HCT116 (cell line): Measurements from ENCODE around the gene GMDS. TPM values are rescaled to one million over a fixed set of nuclear protein-coding genes. Genes with fewer than 3 reads are reported as not detected.

Experiments
- ATAC-seq: fragments of 200-7000 bp; cut with Tn5 transposase; 2 replicates; pipeline ENCODE4 v1.9.1; 2020; ENCODE audit warnings: mild to moderate bottlenecking, moderate library complexity
- BruUV-seq: library from RNA; stranded (reverse); fragments of 400-500 nt; replicated peaks from 2 replicates; lab custom pipeline; 2021; lab: Mats Ljungman, UMichigan
- CTCF ChIA-PET: fragments of 300-600 bp; sonication (Branson Sonifier 250); formaldehyde crosslinking; loops from one replicate; lab custom pipeline; 2021; ENCODE audit warnings: antibody characterized with exemption; lab: Charles Lee
- POLR2A ChIA-PET: fragments of 300-600, 350-600 bp; sonication (Branson Sonifier 250); formaldehyde crosslinking; loops from one replicate; lab custom pipeline; 2021; ENCODE audit warnings: antibody characterized with exemption; lab: Charles Lee
- RAD21 ChIA-PET, 2 experiments: fragments of 300-600 bp; sonication (Branson Sonifier 250); formaldehyde crosslinking; loops; one replicate each; lab custom pipeline; 2023; ENCODE audit warnings: low total read pairs in 2 of 2; ENCODE audit not compliant: uncharacterized antibody in 2 of 2, unreplicated experiment in 2 of 2, low non-redundant PET in 1 of 2; lab: Charles Lee
- DNase-seq: peaks from one replicate; pipeline ENCODE4 v3.0.0-alpha.2; 2010; ENCODE audit warnings: low read depth, low spot score
- H2AFZ ChIP-seq: fragments of 200-600 bp; shearing (Covaris generic), sonication (generic); 2 replicates; pipeline ENCODE4 v1.6.1; 2017; ENCODE audit warnings: low read depth, mixed run types, mixed read lengths, antibody characterized with exemption, low read length; ENCODE audit not compliant: poor library complexity, severe bottlenecking
- H3K27ac ChIP-seq: 2 replicates; pipeline ENCODE4 v1.5.1; 2012; ENCODE audit warnings: low read depth, low read length
- H3K27me3 ChIP-seq: fragments of 200-600 bp; sonication (generic); 2 replicates; pipeline ENCODE4 v1.6.1; 2016; ENCODE audit warnings: mixed run types, low read length, mixed read lengths; ENCODE audit not compliant: insufficient read depth
- H3K36me3 ChIP-seq, 2 experiments: fragments of 200-500 bp in 1 of 2; fragments of 200-600 bp in 1 of 2; sonication (Bioruptor generic) in 1 of 2; sonication (generic) in 1 of 2; 2 replicates each; pipeline versions ENCODE4 v1.5.1 to v1.6.1; 2014 to 2016; ENCODE audit warnings: low read length in 2 of 2, inconsistent platforms in 1 of 2, mixed read lengths in 1 of 2, mixed run types in 1 of 2; ENCODE audit not compliant: insufficient read depth in 2 of 2, control insufficient read depth in 1 of 2
- H3K4me1 ChIP-seq, 2 experiments: fragments of 200-600 bp in 1 of 2; sonication (generic) in 1 of 2; 2 replicates each; pipeline versions ENCODE4 v1.5.1 to v1.6.1; 2012 to 2017; ENCODE audit warnings: low read length in 2 of 2, inconsistent platforms in 1 of 2, mild to moderate bottlenecking in 1 of 2, mixed read lengths in 1 of 2, mixed run types in 1 of 2, moderate library complexity in 1 of 2; ENCODE audit not compliant: insufficient read depth in 2 of 2, control insufficient read depth in 1 of 2
- H3K4me2 ChIP-seq: fragments of 200-600 bp; sonication (generic); 2 replicates; pipeline ENCODE4 v1.6.1; 2017; ENCODE audit warnings: mixed run types, low read length, mixed read lengths
- H3K4me3 ChIP-seq, 2 experiments: fragments of 200-600 bp in 1 of 2; sonication (generic) in 1 of 2; replicated peaks in 1 of 2; 2 replicates each; pipeline ENCODE4 v1.5.1; 2011 to 2016; ENCODE audit warnings: low read length in 2 of 2, control low read depth in 1 of 2, low read depth in 1 of 2, mild to moderate bottlenecking in 1 of 2, mixed read lengths in 1 of 2, mixed run types in 1 of 2
- H3K79me2 ChIP-seq: fragments of 200-600 bp; sonication (generic); 2 replicates; pipeline ENCODE4 v1.6.1; 2017; ENCODE audit warnings: mild to moderate bottlenecking, mixed run types, low read length, moderate library complexity, mixed read lengths; ENCODE audit not compliant: insufficient read depth
- H3K9ac ChIP-seq: fragments of 200-600 bp; sonication (generic); 2 replicates; pipeline ENCODE4 v1.6.1; 2016; ENCODE audit warnings: low read length, mixed read lengths
- H3K9me2 ChIP-seq: fragments of 200-600 bp; sonication (generic), shearing (Covaris generic); 2 replicates; pipeline ENCODE4 v1.6.1; 2017; ENCODE audit warnings: mixed run types, mild to moderate bottlenecking, moderate library complexity; ENCODE audit not compliant: insufficient read depth
- H3K9me3 ChIP-seq, 2 experiments: fragments of 200-500 bp in 1 of 2; fragments of 200-600 bp in 1 of 2; sonication (Bioruptor generic) in 1 of 2; sonication (generic) in 1 of 2; 2 replicates each; pipeline ENCODE4 v1.6.1; 2014 to 2017; ENCODE audit warnings: low read length in 2 of 2, mixed read lengths in 2 of 2, inconsistent platforms in 1 of 2, low read depth in 1 of 2, mild to moderate bottlenecking in 1 of 2, mixed run types in 1 of 2, moderate library complexity in 1 of 2; ENCODE audit not compliant: control insufficient read depth in 1 of 2, insufficient read depth in 1 of 2
- H4K20me1 ChIP-seq: fragments of 200-600 bp; sonication (generic), shearing (Covaris generic); 2 replicates; pipeline ENCODE4 v1.6.1; 2017; ENCODE audit warnings: mixed run types, mild to moderate bottlenecking, moderate library complexity; ENCODE audit not compliant: insufficient read depth
- CBX3 ChIP-seq: IDR thresholded peaks from 2 replicates; pipeline ENCODE4 v1.6.1; 2012; ENCODE audit warnings: low read depth
- CEBPB ChIP-seq: IDR thresholded peaks from 2 replicates; pipeline ENCODE4 v1.6.1; 2012; ENCODE audit warnings: low read depth
- ELF1 ChIP-seq: IDR thresholded peaks from 2 replicates; pipeline ENCODE4 v1.6.1; 2012; ENCODE audit warnings: low read depth, borderline replicate concordance
- EZH2 ChIP-seq: fragments of 200-600 bp; sonication (generic); IDR thresholded peaks from 2 replicates; pipeline ENCODE4 v1.6.1; 2017; ENCODE audit warnings: antibody characterized with exemption, mixed run types
- EZH2phosphoT487 ChIP-seq: fragments of 200-600 bp; IDR thresholded peaks from 2 replicates; pipeline ENCODE4 v1.6.1; 2018; ENCODE audit warnings: antibody characterized with exemption, borderline replicate concordance
- FOSL1 ChIP-seq: IDR thresholded peaks from 2 replicates; pipeline ENCODE4 v1.6.1; 2012; ENCODE audit warnings: low read depth
- JUND ChIP-seq: IDR thresholded peaks from 2 replicates; pipeline ENCODE4 v1.6.1; 2012
- POLR2A ChIP-seq: IDR thresholded peaks from 2 replicates; pipeline ENCODE4 v1.7.0; 2011; ENCODE audit warnings: borderline replicate concordance; ENCODE audit not compliant: insufficient read depth, insufficient read length; ENCODE audit errors: extremely low read depth
- POLR2AphosphoS5 ChIP-seq: IDR thresholded peaks from 2 replicates; pipeline ENCODE4 v1.6.1; 2011; ENCODE audit warnings: mild to moderate bottlenecking, low read depth, low read length, moderate library complexity
- RAD21 ChIP-seq: IDR thresholded peaks from 2 replicates; pipeline ENCODE4 v1.6.1; 2012; ENCODE audit warnings: low read depth, mild to moderate bottlenecking
- SIN3A ChIP-seq: IDR thresholded peaks from 2 replicates; pipeline ENCODE4 v1.6.1; 2012; ENCODE audit warnings: low read depth
- SP1 ChIP-seq: IDR thresholded peaks from 2 replicates; pipeline ENCODE4 v1.6.1; 2012; ENCODE audit warnings: low read depth
- SRF ChIP-seq: IDR thresholded peaks from 2 replicates; pipeline ENCODE4 v1.6.1; 2012; ENCODE audit warnings: low read depth
- YY1 ChIP-seq: IDR thresholded peaks from 2 replicates; pipeline ENCODE4 v1.6.1; 2011; ENCODE audit warnings: low read length, low read depth, moderate library complexity, mild to moderate bottlenecking; ENCODE audit not compliant: insufficient replicate concordance; ENCODE audit errors: extremely low read depth
- ZNF274 ChIP-seq: fragments of 200-500 bp; sonication (Bioruptor generic); IDR thresholded peaks from 2 replicates; pipeline ENCODE4 v1.6.1; 2014; ENCODE audit warnings: mild to moderate bottlenecking, low read depth, low read length, inconsistent platforms
- intact Hi-C: fragments of 100-400 bp; cut with micrococcal nuclease; formaldehyde crosslinking; loops from 2 replicates; pipeline ENCODE4 v1.10.0; 2022
- total RNA-seq: library from RNA; stranded (reverse); gene quantifications from one replicate; pipeline ENCODE4 v1.2.1, GENCODE V29; 2021; ENCODE audit not compliant: unreplicated experiment
- TF ChIP-seq, protein P1 (sequence below): IDR thresholded peaks from 2 replicates; pipeline ENCODE4 v1.6.1; 2011; ENCODE audit warnings: mild to moderate bottlenecking, low read length, moderate library complexity; ENCODE audit not compliant: insufficient replicate concordance; ENCODE audit errors: extremely low read depth
- TF ChIP-seq, protein P2 (sequence below): IDR thresholded peaks from 2 replicates; pipeline ENCODE4 v1.6.1; 2012
- TF ChIP-seq, protein P3 (sequence below): IDR thresholded peaks from 2 replicates; pipeline ENCODE4 v1.6.1; 2012; ENCODE audit warnings: low read depth
- TF ChIP-seq, protein P4 (sequence below), 3 experiments: fragments of 200-600 bp in 1 of 3; sonication (generic) in 1 of 3; IDR thresholded peaks in 2 of 3; conservative IDR thresholded peaks in 1 of 3; 2 replicates each; pipeline ENCODE4 v1.5.1; 2012 to 2017; ENCODE audit warnings: low read depth in 2 of 3, low read length in 2 of 3, antibody characterized with exemption in 1 of 3, borderline replicate concordance in 1 of 3, control low read depth in 1 of 3, mild to moderate bottlenecking in 1 of 3, mixed read lengths in 1 of 3, mixed run types in 1 of 3, moderate library complexity in 1 of 3; ENCODE audit not compliant: insufficient read depth in 1 of 3
- TF ChIP-seq, protein P5 (sequence below): IDR thresholded peaks from 2 replicates; pipeline ENCODE4 v1.6.1; 2012

Gene GMDS
- total RNA-seq, 1 experiment from 2014 or later, result 34.4 TPM

DNA sequence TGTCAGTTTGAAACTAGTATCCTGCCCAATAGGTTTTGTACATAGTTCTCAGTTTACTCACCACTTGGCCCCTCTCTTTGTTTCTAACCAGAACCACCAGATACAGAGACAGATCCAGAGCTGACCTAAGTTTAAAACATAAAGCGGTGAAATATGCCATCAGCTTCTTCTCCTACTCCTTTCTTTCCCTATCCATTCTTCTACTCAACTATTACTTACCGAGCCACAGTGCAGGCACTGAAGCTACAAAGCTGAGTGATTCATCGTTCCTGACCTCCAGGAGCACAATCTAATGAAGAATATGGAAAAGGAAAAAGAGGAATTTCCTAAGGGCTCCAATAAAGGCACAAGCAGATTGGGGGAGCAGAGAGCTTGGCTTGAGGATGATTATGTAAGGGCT lies 349.7 kb downstream of the GMDS start:
- intact Hi-C loops, result no loop called here
- DNase-seq (no peak), ATAC-seq (no peak)
- no peaks in the 10 kb centered on the region for H3K79me2 ChIP-seq
- no peak overlapping the region for H2AFZ ChIP-seq
- no peaks in the 10 kb centered on the region for H3K9me3 ChIP-seq
- no peak overlapping the region for H3K4me3 ChIP-seq
- no peaks in the 10 kb centered on the region for H3K9me2 ChIP-seq
- no peaks in the 10 kb centered on the region for H4K20me1 ChIP-seq
- ChIA-PET CTCF (no interaction called here), RAD21 (no interaction called here), POLR2A (no interaction called here)
- TF ChIP-seq, protein P1, sequence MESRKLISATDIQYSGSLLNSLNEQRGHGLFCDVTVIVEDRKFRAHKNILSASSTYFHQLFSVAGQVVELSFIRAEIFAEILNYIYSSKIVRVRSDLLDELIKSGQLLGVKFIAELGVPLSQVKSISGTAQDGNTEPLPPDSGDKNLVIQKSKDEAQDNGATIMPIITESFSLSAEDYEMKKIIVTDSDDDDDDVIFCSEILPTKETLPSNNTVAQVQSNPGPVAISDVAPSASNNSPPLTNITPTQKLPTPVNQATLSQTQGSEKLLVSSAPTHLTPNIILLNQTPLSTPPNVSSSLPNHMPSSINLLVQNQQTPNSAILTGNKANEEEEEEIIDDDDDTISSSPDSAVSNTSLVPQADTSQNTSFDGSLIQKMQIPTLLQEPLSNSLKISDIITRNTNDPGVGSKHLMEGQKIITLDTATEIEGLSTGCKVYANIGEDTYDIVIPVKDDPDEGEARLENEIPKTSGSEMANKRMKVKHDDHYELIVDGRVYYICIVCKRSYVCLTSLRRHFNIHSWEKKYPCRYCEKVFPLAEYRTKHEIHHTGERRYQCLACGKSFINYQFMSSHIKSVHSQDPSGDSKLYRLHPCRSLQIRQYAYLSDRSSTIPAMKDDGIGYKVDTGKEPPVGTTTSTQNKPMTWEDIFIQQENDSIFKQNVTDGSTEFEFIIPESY, result no peak
- no peak for TF ChIP-seq JUND
- TF ChIP-seq ZNF274, result no peak
- TF ChIP-seq POLR2A, result no peak
- TF ChIP-seq CEBPB, result no peak
- TF ChIP-seq, protein P2, sequence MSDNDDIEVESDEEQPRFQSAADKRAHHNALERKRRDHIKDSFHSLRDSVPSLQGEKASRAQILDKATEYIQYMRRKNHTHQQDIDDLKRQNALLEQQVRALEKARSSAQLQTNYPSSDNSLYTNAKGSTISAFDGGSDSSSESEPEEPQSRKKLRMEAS, result no peak
- TF ChIP-seq, protein P3, sequence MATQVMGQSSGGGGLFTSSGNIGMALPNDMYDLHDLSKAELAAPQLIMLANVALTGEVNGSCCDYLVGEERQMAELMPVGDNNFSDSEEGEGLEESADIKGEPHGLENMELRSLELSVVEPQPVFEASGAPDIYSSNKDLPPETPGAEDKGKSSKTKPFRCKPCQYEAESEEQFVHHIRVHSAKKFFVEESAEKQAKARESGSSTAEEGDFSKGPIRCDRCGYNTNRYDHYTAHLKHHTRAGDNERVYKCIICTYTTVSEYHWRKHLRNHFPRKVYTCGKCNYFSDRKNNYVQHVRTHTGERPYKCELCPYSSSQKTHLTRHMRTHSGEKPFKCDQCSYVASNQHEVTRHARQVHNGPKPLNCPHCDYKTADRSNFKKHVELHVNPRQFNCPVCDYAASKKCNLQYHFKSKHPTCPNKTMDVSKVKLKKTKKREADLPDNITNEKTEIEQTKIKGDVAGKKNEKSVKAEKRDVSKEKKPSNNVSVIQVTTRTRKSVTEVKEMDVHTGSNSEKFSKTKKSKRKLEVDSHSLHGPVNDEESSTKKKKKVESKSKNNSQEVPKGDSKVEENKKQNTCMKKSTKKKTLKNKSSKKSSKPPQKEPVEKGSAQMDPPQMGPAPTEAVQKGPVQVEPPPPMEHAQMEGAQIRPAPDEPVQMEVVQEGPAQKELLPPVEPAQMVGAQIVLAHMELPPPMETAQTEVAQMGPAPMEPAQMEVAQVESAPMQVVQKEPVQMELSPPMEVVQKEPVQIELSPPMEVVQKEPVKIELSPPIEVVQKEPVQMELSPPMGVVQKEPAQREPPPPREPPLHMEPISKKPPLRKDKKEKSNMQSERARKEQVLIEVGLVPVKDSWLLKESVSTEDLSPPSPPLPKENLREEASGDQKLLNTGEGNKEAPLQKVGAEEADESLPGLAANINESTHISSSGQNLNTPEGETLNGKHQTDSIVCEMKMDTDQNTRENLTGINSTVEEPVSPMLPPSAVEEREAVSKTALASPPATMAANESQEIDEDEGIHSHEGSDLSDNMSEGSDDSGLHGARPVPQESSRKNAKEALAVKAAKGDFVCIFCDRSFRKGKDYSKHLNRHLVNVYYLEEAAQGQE, result no peak
- TF ChIP-seq EZH2, result no peak
- no peak for TF ChIP-seq CBX3
- no peak for TF ChIP-seq SRF
- TF ChIP-seq RAD21, result no peak
- TF ChIP-seq EZH2phosphoT487, result no peak
- TF ChIP-seq ELF1, result no peak
- TF ChIP-seq SIN3A, result no peak
- no peak for TF ChIP-seq FOSL1
- no peak for TF ChIP-seq YY1
- TF ChIP-seq, protein P4, sequence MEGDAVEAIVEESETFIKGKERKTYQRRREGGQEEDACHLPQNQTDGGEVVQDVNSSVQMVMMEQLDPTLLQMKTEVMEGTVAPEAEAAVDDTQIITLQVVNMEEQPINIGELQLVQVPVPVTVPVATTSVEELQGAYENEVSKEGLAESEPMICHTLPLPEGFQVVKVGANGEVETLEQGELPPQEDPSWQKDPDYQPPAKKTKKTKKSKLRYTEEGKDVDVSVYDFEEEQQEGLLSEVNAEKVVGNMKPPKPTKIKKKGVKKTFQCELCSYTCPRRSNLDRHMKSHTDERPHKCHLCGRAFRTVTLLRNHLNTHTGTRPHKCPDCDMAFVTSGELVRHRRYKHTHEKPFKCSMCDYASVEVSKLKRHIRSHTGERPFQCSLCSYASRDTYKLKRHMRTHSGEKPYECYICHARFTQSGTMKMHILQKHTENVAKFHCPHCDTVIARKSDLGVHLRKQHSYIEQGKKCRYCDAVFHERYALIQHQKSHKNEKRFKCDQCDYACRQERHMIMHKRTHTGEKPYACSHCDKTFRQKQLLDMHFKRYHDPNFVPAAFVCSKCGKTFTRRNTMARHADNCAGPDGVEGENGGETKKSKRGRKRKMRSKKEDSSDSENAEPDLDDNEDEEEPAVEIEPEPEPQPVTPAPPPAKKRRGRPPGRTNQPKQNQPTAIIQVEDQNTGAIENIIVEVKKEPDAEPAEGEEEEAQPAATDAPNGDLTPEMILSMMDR (IDR thresholded peaks at IDR 0.05 in 2 of 3, conservative IDR thresholded peaks at IDR 0.05 in 1 of 3; ENCODE audit: borderline replicate concordance in 1 of 3, insufficient read depth in 1 of 3, low read depth in 2 of 3, low read length in 2 of 3), result no peak
- no peak for TF ChIP-seq POLR2AphosphoS5
- TF ChIP-seq SP1, result no peak
- TF ChIP-seq, protein P5, sequence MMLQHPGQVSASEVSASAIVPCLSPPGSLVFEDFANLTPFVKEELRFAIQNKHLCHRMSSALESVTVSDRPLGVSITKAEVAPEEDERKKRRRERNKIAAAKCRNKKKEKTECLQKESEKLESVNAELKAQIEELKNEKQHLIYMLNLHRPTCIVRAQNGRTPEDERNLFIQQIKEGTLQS, result no peak
- H3K36me3 ChIP-seq, result no peaks in the 10 kb centered on the region
- H3K27ac ChIP-seq, result no peak overlapping the region
- H3K9ac ChIP-seq, result no peak overlapping the region
- no peaks in the 10 kb centered on the region for H3K4me1 ChIP-seq
- H3K27me3 ChIP-seq, result no peaks in the 10 kb centered on the region
- no TSS peak for BruUV-seq
- no peak overlapping the region for H3K4me2 ChIP-seq
